GM19025 (cell line): ENCODE data around the gene CHTF18.
"Not testable (repeated sequence)": the region's sequence is repeated elsewhere in the genome, so short reads cannot be mapped to it uniquely, and the experiment has no call there.

Experiments
- ATAC-seq: cut with Tn5 transposase; IDR thresholded peaks from one replicate; pipeline ENCODE4 v1.9.1; 2021; ENCODE audit warnings: mild to moderate bottlenecking, low read depth, moderate library complexity; ENCODE audit not compliant: unreplicated experiment

CHTF18 gene

GRCh38 chr16:802914-803753 is 14.7 kb downstream of the CHTF18 start:
- no peak for ATAC-seq

GRCh38 chr16:803754-804080 is 15.3 kb downstream of the CHTF18 start:
- no peak for ATAC-seq

GRCh38 chr16:804193-805048 is 16.0 kb downstream of the CHTF18 start:
- no peak for ATAC-seq

DNA sequence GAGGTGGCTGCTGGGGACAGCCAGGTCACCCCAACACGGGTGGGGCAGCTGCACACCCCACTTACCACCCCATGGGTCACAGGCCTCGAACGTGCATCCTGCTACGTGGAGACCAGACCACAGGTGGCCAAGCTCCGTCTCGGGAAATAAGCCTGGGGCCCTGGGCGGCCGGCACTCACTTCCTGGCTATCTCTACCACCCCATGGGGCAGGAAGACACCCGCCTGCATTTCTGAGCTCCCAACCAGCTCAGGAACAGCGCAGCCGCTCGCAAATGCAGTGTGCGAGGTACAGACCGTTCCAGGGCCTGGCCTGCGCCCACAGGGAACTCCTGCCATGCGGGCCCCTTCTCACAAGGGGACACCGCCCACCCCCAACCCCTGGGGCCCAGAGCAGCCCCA is 17.1 kb downstream of the CHTF18 start:
- ATAC-seq: no peak

DNA sequence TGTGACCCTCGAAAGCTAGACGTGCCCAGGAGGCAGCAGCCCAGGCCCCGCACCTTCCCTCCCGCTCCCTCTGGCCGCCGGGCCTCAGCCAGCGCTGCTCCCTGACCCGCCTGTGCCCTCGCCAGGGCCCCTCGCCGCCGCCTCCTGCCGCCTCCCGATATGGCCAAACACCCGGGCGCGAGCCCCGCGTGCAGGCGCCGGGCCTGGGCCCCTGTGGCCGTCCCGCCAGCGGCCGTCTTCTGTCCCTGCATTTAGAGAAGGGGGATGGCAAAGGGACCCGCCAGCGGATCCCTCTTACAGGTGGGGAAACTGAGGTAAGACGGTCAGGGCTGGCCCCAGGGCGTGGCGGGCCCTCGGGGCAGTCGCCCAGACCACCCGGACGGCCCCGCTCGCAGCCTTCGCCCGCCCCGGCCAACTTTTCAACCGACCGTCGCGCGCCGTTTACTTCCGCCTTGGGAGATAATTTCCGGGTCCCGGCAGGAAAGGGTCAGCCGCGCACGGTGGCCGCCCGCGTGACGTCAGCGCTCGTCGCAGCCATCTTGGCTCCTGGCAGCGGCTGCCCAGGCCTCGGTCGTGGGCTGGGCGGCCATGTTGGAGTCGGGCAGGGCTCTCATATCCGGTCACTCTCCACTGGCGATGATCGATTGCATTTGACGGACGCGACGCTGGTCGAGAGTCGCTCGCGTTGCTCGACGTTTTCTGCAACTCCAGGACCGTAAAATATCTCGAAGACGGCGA is 19.1 kb downstream of the CHTF18 start:
- peak; percentile 87 for ATAC-seq

DNA sequence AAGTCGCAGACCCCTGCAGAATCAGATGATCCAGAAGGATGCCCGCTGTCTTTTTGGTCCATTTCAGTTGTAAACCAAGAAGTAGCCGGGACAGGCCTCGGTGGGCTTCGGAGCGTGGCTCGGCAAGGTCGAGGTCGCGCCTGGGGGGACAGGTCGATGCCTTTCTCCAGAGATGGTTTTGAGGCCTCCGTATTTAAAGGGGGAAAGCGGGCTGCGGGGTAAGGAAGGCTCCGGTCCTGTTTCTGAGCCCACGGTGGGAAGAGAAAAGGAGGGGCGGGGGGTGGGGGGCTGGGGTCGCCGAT is 19.6 kb downstream of the CHTF18 start:
- ATAC-seq: no peak

- no peak for ATAC-seq
Measured at GRCh38 chr16:813204-813915, 24.9 kb downstream of the CHTF18 start.

- no peak for ATAC-seq
Measured at GRCh38 chr16:813916-814412, 25.5 kb downstream of the CHTF18 start.

DNA sequence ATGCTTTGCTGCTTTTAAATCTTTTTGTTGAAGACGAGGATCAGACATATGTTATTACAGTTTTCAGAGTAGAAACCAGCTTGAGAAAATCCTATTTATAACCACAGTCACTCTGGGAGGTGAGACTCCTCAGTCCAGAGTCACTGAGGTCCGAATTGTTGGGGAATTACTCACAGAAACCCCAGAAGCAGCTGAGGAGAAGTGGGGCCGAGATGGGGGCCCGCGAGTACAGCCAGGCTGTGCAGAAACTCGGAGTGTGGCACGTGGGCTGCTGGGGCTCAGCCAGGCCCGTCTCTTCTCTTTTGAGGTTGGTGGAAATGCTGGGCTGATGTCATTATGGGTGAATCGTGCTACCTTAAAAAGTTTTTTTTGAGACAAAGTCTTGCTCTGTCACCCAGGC is 26.6 kb downstream of the CHTF18 start:
- ATAC-seq: no peak

DNA sequence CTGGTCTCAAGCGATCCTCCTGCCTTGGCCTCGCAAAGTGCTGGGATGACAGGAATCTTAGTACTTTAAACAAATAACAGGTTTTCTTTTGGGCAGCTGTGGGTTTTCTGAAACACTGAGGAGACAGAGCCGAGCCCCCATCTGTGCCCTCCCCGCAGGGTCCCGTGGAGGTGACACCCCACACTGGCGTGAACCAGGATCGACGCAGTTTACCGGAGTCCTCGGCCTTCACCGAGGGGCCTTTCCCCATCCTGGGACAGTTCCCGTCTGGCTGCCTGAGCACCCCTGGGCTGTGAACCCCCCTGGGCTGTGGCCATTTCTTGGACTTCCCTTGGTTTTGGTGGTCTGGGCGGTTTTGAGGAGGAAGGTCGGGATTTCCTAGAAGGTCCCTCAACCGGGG is 27.4 kb downstream of the CHTF18 start:
- no peak for ATAC-seq

GRCh38 chr16:817001-817906 is 28.8 kb downstream of the CHTF18 start:
- no peak for ATAC-seq

DNA sequence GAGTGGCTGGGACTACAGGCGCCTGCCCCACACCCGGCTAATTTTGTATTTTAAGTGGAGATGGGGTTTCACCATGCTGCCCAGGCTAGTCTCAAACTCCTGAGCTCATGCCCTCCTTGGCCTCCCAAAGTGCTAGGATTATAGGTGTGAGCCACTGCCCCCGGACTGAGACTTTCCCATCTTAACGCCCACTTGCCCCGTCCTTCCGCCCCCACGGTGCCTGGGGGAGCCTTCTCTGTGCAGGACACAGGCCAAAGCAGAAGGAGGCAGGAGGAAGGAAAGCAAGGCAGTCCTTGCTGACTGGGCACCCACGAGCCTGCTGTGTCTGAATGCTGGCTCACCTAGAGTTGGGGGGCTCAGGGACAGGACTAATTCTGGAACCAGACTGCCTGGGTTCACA is 29.7 kb downstream of the CHTF18 start:
- no peak for ATAC-seq

DNA sequence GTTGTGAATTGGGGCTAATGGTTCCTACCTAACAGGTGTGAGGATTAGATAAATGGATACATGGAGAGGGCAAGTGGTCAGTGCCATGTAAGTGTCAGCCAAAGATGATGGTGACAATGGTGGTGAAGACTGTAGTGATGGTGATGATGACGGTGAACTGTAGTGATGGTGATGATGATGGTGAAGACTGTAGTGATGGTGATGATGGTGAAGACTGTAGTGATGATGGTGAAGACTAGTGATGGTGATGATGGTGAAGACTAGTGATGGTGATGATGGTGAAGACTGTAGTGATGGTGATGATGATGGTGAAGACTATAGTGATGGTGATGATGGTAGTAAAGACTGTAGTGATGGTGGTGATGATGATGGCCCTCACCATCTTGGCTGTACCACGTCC is 30.2 kb downstream of the CHTF18 start:
- no peak for ATAC-seq

DNA sequence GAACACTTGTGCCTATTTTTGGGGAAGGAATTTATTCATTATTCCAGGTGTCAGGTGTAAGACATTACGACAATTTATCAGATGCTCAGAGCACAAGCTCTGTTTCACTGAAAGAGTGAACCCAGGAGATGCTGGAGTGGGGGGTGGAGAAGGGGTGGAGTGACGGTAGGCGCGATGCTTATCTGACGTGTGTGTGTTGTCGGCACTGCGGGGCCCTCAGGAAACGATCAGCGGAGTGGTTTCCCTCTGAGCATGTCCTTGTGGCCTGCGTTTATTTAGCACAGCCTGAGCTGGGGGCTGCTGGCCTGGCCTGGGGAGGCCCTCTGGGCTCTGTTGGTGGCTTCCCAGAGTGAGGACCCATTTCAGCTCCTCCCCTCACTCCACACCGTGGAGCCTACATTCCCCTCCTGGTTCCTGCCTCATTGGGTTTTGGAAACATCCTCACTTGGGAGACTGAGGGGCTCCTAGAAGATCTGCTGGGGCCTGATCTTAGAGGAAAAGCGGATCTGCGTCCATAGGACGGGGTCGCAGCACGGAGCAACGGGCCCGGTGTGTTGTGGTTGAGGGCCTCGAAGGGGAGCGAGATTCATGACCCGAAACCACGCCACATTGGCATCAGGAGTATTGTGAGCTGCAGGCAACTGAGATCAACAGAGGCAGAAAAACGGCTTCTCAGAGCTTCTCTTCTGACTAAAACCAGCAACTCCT is 31.1 kb downstream of the CHTF18 start:
- no peak for ATAC-seq

DNA sequence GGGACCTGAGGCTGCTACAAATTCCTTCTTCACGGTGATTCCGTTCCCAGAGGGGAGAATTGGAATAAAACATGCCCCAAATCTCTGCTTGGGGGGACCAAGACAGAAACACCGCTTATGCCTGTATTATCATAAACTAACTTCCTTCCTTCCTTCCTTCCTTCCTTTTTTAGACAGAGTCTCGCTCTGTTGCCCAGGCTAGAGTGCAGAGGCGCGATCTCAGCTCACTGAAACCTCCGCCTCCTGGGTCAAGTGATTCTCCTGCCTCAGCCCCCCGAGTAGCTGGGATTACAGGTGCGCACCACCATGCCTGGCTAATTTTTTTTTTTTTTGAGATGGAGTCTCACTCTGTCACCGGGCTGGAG is 31.6 kb downstream of the CHTF18 start:
- ATAC-seq: not testable (repeated sequence)

- ATAC-seq: no peak
Measured at GRCh38 chr16:820748-821147, 32.3 kb downstream of the CHTF18 start.

GRCh38 chr16:821751-822150 is 33.3 kb downstream of the CHTF18 start:
- ATAC-seq: no peak

DNA sequence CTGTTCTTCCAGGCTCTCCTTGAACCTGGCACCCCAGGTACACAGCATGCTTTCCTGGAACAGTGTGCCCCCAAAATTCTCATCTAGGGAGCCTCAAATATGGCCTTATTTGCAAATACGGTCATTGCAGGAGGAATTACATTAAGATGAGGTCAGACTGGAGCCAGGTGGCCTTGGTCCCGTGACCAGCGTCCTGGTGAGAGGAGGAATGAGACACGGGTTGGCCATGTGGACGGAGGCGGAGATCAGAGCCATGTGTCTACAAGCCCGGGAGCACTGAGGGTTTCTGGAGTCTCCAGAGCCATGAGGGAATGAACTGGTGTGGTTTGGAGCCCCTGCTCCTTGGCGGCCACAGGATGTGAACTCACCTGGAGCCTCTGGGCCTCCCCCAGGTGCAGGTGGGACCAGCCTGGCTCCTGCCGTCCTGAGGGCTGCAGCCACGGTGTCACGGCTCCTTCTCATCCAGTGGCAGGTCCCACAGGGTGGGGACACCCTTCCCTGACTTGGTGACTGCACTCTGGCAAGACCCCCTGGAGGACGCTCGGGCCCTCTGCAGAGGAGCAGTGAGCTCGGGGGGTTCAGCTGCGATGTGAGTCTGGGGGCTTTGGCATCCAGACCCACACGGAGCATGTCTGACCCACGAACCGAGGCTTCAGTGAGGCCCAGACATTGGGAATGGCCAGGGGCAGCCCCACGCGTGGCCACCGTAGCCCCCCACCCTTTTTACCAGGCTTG is 33.9 kb downstream of the CHTF18 start:
- no peak for ATAC-seq
